NCI-H1105 (cell line): Measurements from ENCODE around the gene PTPRS.
"Not testable (repeated sequence)": the region's sequence is repeated elsewhere in the genome, so short reads cannot be mapped to it uniquely, and the experiment has no call there.

ENCODE experiments used
- DNase-seq: peaks from one replicate; lab custom pipeline; 2025; lab: John Stamatoyannopoulos, UW

The PTPRS gene

DNA sequence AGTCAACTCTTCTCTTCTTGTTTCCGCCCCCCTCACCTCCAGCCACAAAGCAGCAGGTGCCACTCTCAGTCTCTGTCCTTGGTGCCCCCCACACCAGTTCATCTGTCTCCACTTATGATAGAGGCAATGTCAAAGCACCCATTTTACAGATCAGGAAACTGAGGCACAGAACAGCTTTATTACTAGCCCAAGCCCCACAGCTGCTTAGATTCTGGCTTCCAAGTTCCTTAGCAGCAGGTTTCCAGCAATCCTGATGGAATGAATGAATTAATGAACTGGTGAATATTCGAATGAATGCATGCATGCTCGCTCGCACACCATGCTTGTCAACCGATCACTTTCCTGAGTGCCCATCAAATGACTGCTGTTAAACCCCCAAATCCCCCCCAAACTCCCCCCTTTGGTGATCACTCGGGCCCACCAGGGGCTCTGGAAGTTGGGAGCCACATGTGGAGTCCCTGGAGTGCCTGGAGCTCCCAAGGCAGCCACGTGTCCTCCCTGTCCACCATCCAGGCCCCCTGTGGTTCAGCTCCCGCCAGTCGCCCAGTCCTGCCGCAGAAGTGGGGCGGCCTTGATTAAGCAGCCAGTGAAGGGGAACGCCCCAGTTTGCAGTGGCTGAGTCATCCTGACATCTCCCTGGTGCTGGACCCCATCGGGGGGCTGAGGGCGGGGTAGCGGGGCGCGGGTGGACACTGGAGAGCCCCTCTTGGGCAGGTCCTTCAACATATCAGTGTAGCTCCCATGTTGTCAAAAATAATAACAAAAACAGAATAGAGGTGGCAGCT is 6.8 kb downstream of the PTPRS start:
- no peak for DNase-seq

DNA sequence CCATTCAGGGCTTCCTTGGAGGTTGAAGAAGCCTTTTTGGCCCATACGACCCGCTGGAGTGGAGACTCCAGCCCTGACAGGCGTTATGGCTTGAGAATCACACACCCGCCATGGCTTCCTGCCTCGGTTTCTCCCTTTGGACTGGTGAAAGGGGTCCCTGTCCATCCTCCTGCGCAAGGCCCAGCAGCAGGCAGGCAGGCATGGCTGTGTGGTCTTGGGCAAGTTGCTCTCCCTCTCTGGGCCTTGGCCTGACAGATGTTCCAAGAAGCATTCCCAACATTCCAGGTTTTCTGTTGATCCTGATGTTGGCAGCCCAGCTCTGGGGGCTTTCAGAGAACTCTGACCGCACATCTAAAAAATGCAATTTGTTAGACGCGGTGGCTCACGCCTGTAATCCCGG is 8.1 kb downstream of the PTPRS start:
- DNase-seq = no peak

DNA sequence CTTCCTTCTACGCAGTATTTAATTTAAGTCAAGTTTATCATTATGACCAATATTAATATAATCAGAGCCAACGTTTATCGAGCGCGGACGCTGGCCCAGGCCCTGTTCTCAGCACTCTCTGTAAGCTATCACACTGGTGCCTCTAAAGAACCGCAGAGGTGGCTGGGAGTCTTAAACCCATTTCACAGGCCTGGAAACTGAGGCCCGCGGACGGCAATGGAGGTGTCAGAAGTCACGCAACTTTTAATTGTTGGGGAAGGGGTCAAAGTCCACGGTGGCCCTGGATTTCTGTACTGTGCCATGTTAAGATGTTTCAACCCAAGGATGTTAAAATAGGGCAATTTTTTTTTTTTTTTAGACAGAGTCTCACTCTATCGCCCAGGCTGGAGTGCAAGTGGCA is 8.8 kb downstream of the PTPRS start:
- DNase-seq = no peak

DNA sequence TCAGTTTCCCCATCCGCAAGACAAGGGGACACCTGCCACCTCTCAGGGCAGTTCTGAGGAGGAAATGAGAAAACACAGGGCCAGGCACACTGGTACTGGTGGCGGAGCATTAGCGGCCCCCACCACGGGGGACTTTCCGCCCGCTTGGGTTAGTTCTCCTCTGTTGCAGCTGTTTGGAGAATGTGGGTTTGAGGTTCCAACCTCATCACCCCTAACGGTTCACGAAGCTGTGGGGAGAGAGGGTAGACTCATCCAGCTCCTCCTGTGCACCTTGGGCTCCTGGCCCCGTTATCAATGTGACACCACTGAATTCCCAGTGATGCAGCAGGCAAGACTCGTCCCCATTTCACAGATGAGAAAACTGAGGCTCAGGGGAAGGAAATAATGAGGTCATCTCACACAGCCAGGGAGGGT is 10.3 kb downstream of the PTPRS start:
- no peak for DNase-seq

DNA sequence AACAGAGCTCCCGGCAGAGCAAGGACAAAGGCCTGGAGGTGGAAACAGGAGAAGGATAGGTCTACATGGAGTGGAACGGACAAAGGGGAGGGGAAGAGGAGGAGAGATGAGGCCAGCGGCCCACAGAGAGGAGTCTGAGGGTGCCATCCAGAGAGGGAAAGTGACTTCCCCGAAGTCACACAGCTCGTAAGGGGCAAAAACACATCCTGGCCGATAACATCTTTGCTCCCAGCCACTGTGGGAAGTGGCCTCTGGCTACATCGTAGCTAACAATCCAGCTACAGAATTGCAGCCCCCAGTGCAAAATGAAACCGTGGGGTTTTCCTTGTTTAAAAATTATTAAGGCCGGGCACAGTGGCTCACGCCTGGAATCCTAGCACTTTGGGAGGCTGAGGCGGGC is 11.5 kb downstream of the PTPRS start:
- DNase-seq = no peak

DNA sequence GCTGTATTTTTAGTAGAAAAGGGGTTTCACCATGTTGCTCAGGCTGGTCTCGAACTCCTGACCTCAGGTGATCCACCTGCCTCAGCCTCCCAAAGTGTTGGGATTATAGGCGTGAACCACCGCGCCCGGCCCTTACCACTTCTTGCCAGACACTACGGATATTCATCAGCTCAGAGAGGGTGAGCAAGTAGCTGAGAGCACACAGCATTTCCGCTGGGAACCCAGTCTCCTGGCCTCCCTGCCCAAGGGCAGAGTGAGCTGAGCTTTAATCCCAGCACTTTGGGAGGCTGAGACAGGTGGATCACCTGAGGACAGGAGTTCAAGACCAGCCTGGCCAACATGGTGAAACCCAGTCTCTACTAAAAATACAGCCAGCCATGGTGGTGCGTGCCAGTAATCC is 12.2 kb downstream of the PTPRS start:
- not testable (repeated sequence) for DNase-seq

DNA sequence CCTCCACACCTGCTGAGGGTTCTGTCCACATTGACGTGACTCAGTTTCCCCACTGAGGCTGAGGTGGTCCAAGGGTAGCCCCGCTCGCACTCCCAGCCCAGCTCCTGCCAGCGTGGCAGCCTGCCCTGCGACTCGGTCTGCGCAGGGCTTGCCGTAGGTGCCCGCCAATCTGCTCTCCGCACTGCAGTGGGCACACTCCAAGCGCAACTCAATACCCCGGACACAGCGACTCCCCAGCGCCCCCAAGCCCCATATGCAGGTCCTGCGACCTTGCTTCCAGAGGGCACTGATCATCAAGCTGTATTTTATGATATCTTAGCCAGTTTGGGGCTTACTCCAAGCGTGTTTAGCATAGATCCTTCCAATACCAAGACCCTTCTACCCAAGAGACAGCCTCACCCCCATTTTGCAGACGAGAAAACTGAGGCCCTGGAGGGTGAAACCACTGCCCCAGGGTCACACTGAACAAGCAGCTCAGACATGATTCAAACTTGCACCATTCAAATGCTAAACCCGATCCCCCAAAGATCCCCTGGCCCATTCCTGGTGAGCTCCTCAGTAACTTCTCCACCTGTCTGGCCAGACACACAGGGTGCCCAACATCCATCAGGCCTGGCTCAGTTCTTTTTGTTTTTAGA is 13.5 kb downstream of the PTPRS start:
- DNase-seq = no peak

DNA sequence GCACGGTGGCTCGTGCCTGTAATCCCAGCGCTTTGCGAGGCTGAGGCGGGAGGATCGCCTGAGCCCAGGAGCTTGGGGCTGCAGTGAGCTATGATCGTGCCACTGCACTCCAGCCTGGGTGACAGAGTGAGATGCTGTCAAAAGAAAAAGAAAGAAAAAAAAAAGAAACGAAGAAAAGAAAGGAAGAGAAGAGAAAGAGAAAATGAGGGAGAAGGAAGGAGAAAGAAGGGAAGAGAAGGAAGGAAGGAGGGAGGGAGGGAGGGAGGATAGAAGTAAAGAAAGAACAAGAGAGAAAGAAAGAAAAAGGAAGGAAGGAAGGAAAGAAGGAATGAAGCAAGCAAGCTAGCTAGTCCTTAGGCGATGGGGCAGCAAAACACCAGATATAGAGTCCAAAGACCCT is 14.1 kb downstream of the PTPRS start:
- no peak for DNase-seq

DNA sequence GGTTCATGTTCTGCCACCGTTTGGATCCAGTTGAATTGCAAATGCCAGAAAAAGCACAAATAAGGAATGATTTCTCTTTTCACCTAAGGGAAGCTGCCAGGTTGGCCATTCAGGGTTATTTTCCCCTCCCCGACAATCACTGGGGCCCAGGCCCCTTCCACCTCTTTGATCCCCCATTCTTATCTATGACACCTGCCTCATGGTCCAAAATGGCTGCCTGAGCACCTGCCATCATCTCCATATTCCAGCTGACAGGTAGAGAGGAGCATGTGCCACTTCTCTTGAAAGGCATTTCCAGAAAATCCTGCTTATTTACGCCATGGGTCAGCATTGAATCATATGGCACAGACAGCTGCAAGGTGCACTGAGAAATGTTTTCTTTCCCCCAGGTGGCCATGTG is 15.7 kb downstream of the PTPRS start:
- no peak for DNase-seq

DNA sequence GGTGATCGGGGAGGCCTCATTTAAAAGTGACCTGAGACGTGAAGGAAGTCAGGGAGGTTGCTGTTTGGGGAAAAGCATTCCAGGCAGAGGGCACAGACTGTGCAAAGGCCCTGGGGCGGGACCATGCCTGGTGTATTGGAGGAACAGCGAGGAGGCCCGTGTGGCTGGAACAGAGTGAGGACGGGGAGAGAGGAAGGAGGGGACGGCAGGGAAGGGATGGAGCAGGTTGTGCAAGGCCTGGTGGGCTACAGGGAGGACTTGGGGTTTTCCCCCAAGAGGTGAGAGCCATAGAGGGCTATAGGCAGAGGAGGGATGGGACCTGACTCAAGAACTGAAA is 17.2 kb downstream of the PTPRS start:
- no peak for DNase-seq

DNA sequence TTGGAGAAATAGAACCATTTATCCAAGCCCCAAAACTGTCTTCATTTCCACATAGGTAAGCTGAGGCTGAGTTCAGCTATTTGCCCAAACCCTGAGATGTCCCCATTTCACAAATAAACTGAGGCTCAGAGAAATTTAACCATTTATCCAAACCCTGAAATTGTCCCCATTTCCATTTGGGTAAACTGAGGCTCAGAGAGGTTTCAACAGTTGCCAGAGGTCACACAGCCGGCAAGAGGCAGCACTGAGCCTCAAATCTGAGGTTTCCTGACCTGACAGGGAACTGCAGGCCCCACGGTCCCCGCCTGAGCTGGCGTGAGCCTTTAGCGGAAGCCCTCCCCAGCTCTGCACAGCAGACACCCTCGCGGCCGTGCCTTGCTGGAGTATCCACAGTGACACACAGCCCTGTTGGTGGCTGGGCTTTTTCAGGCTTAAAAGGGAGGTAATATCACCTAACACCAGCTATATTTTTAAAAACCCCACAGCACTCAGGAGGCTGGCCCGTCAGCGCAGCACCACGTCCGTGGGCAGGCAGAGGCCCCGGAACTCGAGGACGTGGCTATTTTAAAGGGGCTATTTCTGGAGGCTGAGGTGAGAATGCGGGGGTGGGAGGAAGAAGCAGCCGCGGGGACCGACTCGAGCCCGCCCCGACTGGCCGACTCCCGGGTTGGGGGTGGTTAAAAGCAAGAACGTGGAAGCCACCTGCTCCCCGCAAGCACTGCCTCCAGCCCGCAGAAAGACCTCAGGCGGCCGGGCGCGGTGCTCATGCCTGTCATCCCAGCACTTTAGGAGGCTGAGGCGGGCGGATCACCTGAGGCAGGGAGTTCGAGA is 18.5 kb downstream of the PTPRS start:
- no peak for DNase-seq

DNA sequence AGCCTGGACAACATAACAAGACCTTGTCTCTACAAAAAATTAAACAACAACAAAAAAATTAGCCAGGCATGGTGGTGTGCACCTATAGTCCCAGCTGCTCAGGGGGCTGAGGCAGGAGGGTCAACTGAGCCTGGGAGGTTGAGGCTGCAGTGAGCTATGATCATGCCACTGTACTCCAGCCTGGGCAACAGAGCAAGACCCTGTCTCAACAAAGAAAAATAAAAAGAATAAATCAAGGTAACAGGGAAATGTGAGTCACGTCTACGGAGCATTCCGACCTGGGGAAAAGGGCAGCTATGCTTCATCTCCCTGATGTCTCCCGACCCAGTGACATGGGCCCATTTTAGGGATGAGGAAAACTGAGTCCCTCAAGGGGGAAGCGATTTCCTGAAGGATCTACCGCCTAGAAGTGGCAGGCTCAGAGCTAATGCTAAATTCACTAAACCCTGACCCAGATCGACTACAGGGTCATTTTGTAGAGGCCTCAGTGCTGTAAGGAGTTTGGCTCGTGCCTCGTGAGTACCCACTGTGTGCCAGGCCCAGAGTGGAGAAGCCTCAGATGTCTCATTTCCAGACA is 19.5 kb downstream of the PTPRS start:
- DNase-seq = no peak

DNA sequence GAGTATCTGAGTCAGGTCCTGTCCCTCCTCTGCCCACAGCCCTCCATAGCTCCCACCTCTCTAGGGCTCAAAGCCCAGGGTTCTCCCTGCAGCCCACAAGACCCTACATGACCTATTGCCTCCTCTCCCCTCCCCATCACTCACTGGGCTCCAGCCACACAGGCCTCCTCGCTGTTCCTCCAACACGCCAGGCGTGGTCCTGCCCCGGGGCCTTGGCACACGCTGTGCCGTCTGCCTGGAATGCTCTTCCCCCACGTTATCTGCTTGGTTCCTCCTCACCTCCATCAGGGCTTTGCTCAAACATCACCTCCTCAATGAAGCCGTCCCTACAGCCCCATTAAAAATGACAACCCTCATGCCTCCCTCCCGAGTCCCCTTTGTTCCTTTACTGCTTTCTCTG is 21.1 kb downstream of the PTPRS start:
- DNase-seq = no peak

DNA sequence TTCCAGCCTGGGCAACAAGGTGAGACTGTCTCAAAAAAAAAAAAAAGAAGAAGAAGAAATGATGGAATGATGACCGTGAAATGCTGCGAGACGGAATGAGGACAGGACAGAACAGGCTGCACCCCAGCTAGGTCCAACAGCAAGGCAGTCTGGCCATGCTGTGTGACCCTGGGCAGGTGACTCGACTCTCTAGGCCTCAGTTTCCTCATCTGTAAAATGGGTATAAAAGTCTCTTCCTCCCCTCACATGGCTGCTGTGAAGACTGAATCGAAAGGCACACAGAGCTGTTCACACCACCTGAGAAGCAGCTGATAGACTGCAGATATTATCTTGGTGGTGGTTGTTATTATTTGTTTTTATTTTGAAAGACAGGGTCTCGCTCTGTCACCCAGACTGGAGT is 22.3 kb downstream of the PTPRS start:
- DNase-seq = no peak

DNA sequence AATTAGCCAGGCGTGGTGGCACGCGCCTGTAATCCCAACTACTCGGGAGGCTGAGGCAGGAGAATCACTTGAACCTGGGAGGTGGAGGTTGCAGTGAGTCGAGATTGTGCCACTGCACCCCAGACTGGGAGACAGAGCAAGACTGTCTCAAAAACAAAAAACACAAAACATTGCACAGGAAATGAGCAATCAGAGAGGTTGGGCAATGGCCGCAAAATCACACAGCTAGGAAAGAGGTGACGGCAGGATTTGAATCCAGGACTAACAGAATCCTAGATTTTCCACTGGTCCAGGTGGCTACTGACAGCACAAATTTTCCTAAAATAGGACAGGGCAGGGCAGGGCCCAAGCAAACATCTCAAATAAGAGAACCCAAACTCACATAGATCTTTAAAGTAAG is 23.3 kb downstream of the PTPRS start:
- DNase-seq = no peak

DNA sequence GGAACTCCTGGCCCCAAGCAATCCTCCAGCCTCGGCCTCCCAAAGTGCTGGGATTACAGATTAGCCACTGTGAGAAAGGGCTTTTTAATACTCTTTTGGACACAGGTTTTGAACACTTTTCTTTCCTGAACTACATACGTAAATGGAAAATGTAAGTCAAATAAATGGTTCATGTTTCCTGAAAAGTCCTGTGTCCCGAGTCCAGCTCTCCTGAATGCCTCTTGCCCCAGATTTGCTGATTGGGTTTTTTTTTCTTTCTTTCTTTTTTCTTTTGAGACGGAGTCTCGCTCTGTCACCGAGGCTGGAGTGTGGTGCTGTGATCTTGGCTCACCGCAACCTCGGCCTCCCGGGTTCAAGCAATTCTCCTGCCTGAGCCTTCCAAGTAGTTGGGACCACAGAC is 24.5 kb downstream of the PTPRS start:
- no peak for DNase-seq

DNA sequence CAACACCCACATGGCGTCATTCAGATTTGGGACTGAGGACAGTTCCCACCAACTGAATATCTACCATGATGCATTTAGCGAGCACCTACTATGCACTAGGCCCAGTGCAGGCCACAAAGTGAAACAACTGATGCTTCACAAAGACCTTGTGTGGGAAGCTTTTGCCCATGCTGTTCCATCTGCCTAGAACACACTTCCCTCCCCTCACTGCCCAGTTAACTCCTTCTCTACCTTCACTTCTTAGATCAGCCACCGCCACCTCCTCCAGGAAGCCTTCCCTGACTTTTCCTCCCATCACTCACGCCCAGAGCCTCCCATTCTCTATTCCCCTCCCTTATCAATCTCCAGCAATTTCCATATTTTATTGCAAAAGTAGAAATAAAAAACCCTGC is 25.7 kb downstream of the PTPRS start:
- DNase-seq = no peak

DNA sequence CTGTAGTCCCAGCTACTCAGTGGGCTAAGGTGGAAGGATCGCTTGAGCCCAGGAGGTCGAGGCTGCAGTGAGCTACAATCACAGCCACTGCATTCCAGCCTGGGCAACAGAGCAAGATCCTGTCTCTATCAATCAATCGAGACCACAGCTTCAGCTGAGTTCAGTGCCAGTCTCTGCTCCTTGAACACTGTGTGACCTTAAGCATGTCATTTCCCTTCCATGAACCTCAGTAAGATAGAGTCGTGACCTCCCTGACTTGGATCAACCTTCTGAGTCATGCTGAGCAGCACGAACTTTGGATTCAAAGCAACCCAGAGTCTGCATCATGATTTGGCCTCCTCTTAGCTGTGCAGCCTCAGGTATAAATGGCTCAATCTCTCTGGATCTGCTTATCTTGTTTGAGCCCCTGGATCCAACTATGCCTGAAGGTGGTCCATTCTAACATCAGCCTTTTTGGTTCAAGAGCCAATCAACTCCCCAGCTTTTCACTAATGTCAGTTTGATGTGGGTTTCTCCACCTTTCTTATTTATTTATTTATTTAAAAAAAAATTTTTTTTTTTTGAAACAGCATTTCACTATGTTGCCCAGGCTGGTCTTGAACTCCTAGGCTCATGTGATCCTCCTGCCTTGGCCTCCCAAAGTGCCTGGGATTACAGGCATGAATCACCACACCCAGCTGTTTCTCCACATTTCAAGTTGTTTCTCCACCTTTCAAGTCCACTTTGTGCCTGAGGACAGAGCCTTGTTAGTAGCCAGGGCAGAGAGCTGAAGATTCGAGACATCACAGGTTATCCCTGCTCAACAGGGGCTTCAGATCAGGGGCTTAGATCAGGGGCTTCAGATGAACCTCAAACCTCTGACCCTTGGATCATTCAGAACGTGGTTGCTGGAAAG is 26.4 kb downstream of the PTPRS start:
- no peak for DNase-seq

DNA sequence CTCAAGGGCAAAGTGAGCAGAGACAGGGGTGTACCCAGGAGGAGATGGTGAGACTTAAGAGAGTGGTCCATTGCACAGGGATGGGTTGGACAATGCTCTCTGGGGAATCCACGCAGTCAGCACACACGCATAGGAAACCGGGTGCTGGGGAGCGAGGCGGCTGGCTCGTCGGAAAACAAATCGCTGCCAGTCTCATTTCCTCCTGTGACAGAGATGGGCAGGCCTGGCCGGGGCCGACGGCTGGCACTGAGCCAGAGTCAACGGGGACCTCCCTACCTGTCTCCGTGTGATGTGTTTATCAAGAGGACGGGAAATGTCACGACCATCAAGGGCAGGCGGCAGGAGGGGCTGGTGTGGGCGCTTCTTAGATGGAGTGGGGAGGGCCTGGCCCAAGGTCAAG is 27.3 kb downstream of the PTPRS start:
- DNase-seq = peak; percentile 57

DNA sequence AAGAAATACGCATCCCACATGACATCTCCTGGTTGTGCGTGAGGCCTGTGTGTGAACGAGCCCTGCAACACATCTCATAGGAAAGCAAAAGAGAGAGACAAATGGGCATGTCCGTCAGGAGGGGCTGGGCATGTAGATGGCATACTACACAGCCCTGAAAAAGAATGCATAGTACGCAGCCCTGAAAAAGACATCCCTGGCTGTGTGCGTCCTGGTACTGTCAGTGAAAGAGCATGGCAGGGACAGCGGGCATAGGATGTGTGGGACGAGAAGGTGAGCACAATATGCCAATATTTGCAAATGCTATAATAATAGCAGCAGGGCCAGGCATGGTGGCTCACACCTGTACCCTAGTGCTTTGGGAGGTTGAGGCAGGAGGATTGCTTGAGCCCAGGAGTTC is 28.6 kb downstream of the PTPRS start:
- DNase-seq = no peak

DNA sequence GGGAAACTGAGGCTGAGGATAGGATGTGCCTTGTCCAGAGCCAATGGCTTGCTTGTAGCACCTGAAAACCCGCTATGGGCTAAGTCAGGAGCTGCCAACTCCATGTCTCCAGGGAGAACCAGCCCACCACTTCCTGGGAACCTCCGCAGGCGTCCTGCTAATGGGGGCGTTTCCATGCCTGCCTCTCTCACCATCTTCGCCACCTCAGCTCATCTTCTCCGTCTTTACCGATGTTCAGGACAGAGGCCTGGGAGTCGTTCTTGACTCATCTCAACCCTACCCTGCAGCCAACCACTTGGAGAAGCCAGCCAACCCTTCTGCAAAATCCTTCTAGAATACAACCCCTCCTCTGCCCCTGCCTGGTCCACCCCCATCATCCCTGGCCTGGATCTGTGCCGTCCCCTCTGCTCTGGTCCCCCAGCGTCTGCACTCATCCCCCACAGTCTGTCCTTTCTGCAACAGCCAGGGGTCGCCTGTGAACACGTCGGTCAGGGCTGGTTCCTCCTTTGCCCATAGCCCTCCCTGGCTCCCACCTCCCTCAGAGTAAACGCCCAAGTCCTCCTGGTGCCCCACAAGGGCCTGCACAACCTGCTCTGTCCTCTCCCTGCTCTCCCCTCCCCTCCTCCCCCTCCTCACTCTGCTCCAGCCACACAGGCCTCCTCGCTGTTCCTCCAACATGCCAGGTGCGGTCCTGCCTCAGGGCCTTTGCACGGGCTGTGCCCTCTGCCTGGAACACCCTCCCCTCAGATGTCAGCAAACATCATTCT is 31.0 kb downstream of the PTPRS start:
- DNase-seq = peak; percentile 41
